B cell (primary cell): ENCODE measurements around the gene ABCC1. TPM values are rescaled to one million over a fixed set of nuclear protein-coding genes. Genes with fewer than 3 reads are reported as not detected.

Source experiments
- ATAC-seq: fragments of 200-7000 bp; cut with Tn5 transposase; one replicate; pipeline ENCODE4 v1.10.0; 2021; ENCODE audit warnings: low read depth, mild to moderate bottlenecking, moderate number of reproducible peaks, moderate library complexity
- CTCF ChIA-PET: fragments of 350-600 bp; sonication (Branson Sonifier 250); formaldehyde crosslinking; loops from one replicate; lab custom pipeline; 2021; ENCODE audit warnings: antibody characterized with exemption, inconsistent platforms; lab: Charles Lee
- POLR2A ChIA-PET: fragments of 350-600 bp; sonication (Branson Sonifier 250); formaldehyde crosslinking; loops from one replicate; lab custom pipeline; 2021; ENCODE audit warnings: antibody characterized with exemption; lab: Charles Lee
- DNase-seq: peaks from one replicate; pipeline ENCODE4 v3.0.0; 2013
- H2AFZ ChIP-seq: 2 replicates; pipeline ENCODE4 v1.6.1; 2012; ENCODE audit warnings: mild to moderate bottlenecking, low read depth, low read length; ENCODE audit not compliant: insufficient read depth, poor library complexity, severe bottlenecking
- H3K27ac ChIP-seq, 2 donors: 1 replicate in 1 of 2; 2 replicates in 1 of 2; pipeline ENCODE4 v1.5.1; 2012 to 2013; ENCODE audit warnings: low read length in 2 of 2, mild to moderate bottlenecking in 2 of 2, moderate library complexity in 1 of 2
- H3K27me3 ChIP-seq, 4 experiments: fragments of 200-600 bp in 1 of 4; sonication (generic) in 1 of 4; replicated peaks in 1 of 4; 1 replicate in 2 of 4; 2 replicates in 2 of 4; pipeline versions ENCODE4 v1.6.1 to v1.7.0; 2013 to 2016; ENCODE audit warnings: low read length in 3 of 4, mild to moderate bottlenecking in 2 of 4, mixed read lengths in 1 of 4, moderate library complexity in 1 of 4; ENCODE audit not compliant: insufficient read depth in 4 of 4, control insufficient read depth in 3 of 4; ENCODE audit errors: control extremely low read depth in 1 of 4
- H3K36me3 ChIP-seq, 2 experiments: replicated peaks in 1 of 2; 1 replicate in 1 of 2; 2 replicates in 1 of 2; pipeline versions ENCODE4 v1.6.1 to v1.7.1; 2013; ENCODE audit warnings: low read length in 1 of 2; ENCODE audit not compliant: insufficient read depth in 2 of 2, control insufficient read depth in 1 of 2; ENCODE audit errors: control extremely low read depth in 1 of 2, extremely low read depth in 1 of 2
- H3K4me1 ChIP-seq, 2 donors: fragments of 200-600 bp in 1 of 2; sonication (generic) in 1 of 2; 1 replicate in 1 of 2; 2 replicates in 1 of 2; pipeline versions ENCODE4 v1.5.1 to v1.6.1; 2013 to 2017; ENCODE audit warnings: low read length in 2 of 2; ENCODE audit not compliant: control insufficient read depth in 2 of 2, insufficient read depth in 2 of 2
- H3K4me2 ChIP-seq: replicated peaks from 2 replicates; pipeline ENCODE3; 2012; ENCODE audit warnings: mild to moderate bottlenecking, low read depth, low read length; ENCODE audit not compliant: poor library complexity, severe bottlenecking
- H3K4me3 ChIP-seq, 5 experiments: fragments of 200-600 bp in 1 of 5; sonication (generic) in 1 of 5; 1 replicate in 3 of 5; 2 replicates in 2 of 5; pipeline versions ENCODE4 v1.5.1 to v1.7.0; 2011 to 2016; ENCODE audit warnings: low read length in 4 of 5, mild to moderate bottlenecking in 4 of 5, low read depth in 2 of 5, control low read depth in 1 of 5, moderate library complexity in 1 of 5; ENCODE audit not compliant: insufficient read depth in 1 of 5; ENCODE audit errors: control extremely low read depth in 1 of 5, extremely low read depth in 1 of 5
- H3K79me2 ChIP-seq: fragments of 200-600 bp; sonication (generic); one replicate; pipeline ENCODE4 v1.6.0; 2016; ENCODE audit warnings: low read length; ENCODE audit not compliant: control insufficient read depth, insufficient read depth
- H3K9ac ChIP-seq: fragments of 200-600 bp; sonication (generic); 2 replicates; pipeline ENCODE4 v1.6.1; 2017; ENCODE audit warnings: mild to moderate bottlenecking, low read length, moderate library complexity
- H3K9me3 ChIP-seq, 3 donors: one replicate each; pipeline versions ENCODE4 v1.6.1 to v1.7.1; 2013; ENCODE audit warnings: low read length in 2 of 3; ENCODE audit not compliant: control insufficient read depth in 2 of 3, insufficient read depth in 1 of 3; ENCODE audit errors: control extremely low read depth in 1 of 3
- H4K20me1 ChIP-seq: 2 replicates; pipeline ENCODE4 v1.6.0; 2012; ENCODE audit warnings: mild to moderate bottlenecking, low read length; ENCODE audit not compliant: insufficient read depth, control insufficient read depth, poor library complexity, severe bottlenecking
- H3K27ac Mint-ChIP-seq: one replicate; pipeline ENCODE4 v1.8.0; 2021; ENCODE audit warnings: mixed read lengths
- H3K27me3 Mint-ChIP-seq: one replicate; pipeline ENCODE4 v1.8.0; 2021; ENCODE audit warnings: mixed read lengths
- H3K4me1 Mint-ChIP-seq: one replicate; pipeline ENCODE4 v1.8.0; 2021; ENCODE audit warnings: mixed read lengths
- H3K4me3 Mint-ChIP-seq: one replicate; pipeline ENCODE4 v1.8.0; 2021; ENCODE audit warnings: mixed read lengths
- H3K9me3 Mint-ChIP-seq: one replicate; pipeline ENCODE4 v1.8.0; 2022; ENCODE audit warnings: mixed read lengths; ENCODE audit not compliant: insufficient read depth
- CTCF ChIP-seq: fragments of 200-600 bp; IDR thresholded peaks from one replicate; pipeline ENCODE4 v1.8.0; 2022; ENCODE audit warnings: antibody characterized with exemption, mild to moderate bottlenecking
- EZH2 ChIP-seq: IDR thresholded peaks from 2 replicates; pipeline ENCODE4 v1.6.1; 2012; ENCODE audit warnings: borderline replicate concordance, low read depth, mild to moderate bottlenecking, moderate library complexity, low read length; ENCODE audit not compliant: insufficient read depth, poor library complexity, severe bottlenecking
- WGBS: methylation state at CpG from one replicate; pipeline ENCODE4 v1.1.5; 2013; ENCODE audit warnings: missing lambda C conversion rate; ENCODE audit not compliant: insufficient coverage; 5-methylcytosine and 5-hydroxymethylcytosine counted together
- intact Hi-C: fragments of 100-400 bp; cut with micrococcal nuclease; formaldehyde crosslinking; loops from one replicate; pipeline ENCODE4 v1.10.0; 2022
- polyA plus RNA-seq: library from polyadenylated mRNA; depleted of rRNA; stranded (reverse); fragments of >200 nt; gene quantifications from 2 replicates; pipeline ENCODE4 v1.2.3, GENCODE V29; 2012
- total RNA-seq, 2 donors: library from RNA; stranded (reverse); fragments of 120-200 nt in 1 of 2; gene quantifications; 1 replicate in 1 of 2; 2 replicates in 1 of 2; pipeline versions ENCODE4 v1.2.3 to v1.2.4, GENCODE V29; 2013 to 2022

The ABCC1 gene
- total and polyA plus RNA-seq, 2 donors (not counting 1 experiment from before 2014, with no cell fraction given), result 21.8 to 73.0 TPM

- H3K27ac Mint-ChIP-seq, result no peak overlapping the region
- CTCF ChIA-PET, result interaction anchor here (1.2 kb wide), 1 partner anchor 9 kb away, joined by 4 read pairs; no protein-coding TSS in a partner anchor
- WGBS, result 97% methylated on average over 7 of the region's 8 CpGs
These were observed 187.7 kb downstream of the ABCC1 start for GRCh38 chr16:16137110-16137509.

More at GRCh38 chr16:16137110-16137509, 187.7 kb downstream of the ABCC1 start:
- no peaks in the 10 kb centered on the region for H4K20me1 ChIP-seq
- H3K27ac ChIP-seq, result no peak overlapping the region
- Mint-ChIP-seq H3K4me1 (peaks cover 7% of the 10 kb centered on the region), H3K4me3 (no peak overlapping the region), H3K27me3 (no peaks in the 10 kb centered on the region), H3K9me3 (no peaks in the 10 kb centered on the region)
- H3K36me3 ChIP-seq, result peaks cover 0 to 83% of the 10 kb centered on the region in 2 experiments
- TF ChIP-seq EZH2, result no peak
- TF ChIP-seq CTCF, result no peak
- no peak overlapping the region for H3K9ac ChIP-seq
- H2AFZ ChIP-seq, result no peak overlapping the region
- intact Hi-C loops, result no loop called here
- no peaks in the 10 kb centered on the region for H3K27me3 ChIP-seq
- no peak for ATAC-seq
- POLR2A ChIA-PET, result no interaction called here
- H3K4me3 ChIP-seq, result no peak overlapping the region
- peaks cover 0 to 4% (median 0%) of the 10 kb centered on the region in 3 donors for H3K9me3 ChIP-seq
- no peaks in the 10 kb centered on the region for H3K79me2 ChIP-seq
- no peak overlapping the region for H3K4me2 ChIP-seq
- DNase-seq, result no peak
- H3K4me1 ChIP-seq, result no peaks in the 10 kb centered on the region
